BJ (cell line): ENCODE data around the gene NLRC3. TPM values are rescaled to one million over a fixed set of nuclear protein-coding genes. Genes with fewer than 3 reads are reported as not detected.

Experiments
- CTCF ChIA-PET: fragments of 350-600 bp; formaldehyde crosslinking; extraction: SDS; loops from one replicate; lab custom pipeline; 2021; ENCODE audit warnings: antibody characterized with exemption, inconsistent platforms; lab: Yijun Ruan, JAX
- POLR2A ChIA-PET: fragments of 300-600 bp; sonication (Branson Sonifier 250); formaldehyde crosslinking; extraction: SDS; loops from one replicate; lab custom pipeline; 2021; ENCODE audit warnings: antibody characterized with exemption; lab: Charles Lee
- DNase-seq: peaks from one replicate; pipeline ENCODE4 v3.0.0-alpha.2; 2011; ENCODE audit warnings: low read depth
- H3K27me3 ChIP-seq: 2 replicates; pipeline ENCODE4 v1.6.0; 2011; ENCODE audit warnings: low read length; ENCODE audit not compliant: control insufficient read depth, insufficient read depth
- H3K36me3 ChIP-seq: 2 replicates; pipeline ENCODE4 v1.5.1; 2011; ENCODE audit warnings: low read length; ENCODE audit not compliant: control insufficient read depth, insufficient read depth
- H3K4me3 ChIP-seq: 2 replicates; pipeline ENCODE4 v1.5.1; 2011; ENCODE audit warnings: low read depth, mild to moderate bottlenecking, control low read depth, low read length
- CTCF ChIP-seq: IDR thresholded peaks from 2 replicates; pipeline ENCODE4 v1.5.1; 2011; ENCODE audit warnings: low read depth, mild to moderate bottlenecking, control low read depth, inconsistent platforms, low read length, moderate library complexity; ENCODE audit not compliant: insufficient read depth
- polyA plus RNA-seq: library from polyadenylated mRNA; depleted of rRNA; stranded (reverse); fragments of >200 nt; gene quantifications from 2 replicates; pipeline ENCODE4 v1.2.3, GENCODE V29; 2011

The NLRC3 gene
- polyA plus RNA-seq, 1 experiment = not detected

DNA sequence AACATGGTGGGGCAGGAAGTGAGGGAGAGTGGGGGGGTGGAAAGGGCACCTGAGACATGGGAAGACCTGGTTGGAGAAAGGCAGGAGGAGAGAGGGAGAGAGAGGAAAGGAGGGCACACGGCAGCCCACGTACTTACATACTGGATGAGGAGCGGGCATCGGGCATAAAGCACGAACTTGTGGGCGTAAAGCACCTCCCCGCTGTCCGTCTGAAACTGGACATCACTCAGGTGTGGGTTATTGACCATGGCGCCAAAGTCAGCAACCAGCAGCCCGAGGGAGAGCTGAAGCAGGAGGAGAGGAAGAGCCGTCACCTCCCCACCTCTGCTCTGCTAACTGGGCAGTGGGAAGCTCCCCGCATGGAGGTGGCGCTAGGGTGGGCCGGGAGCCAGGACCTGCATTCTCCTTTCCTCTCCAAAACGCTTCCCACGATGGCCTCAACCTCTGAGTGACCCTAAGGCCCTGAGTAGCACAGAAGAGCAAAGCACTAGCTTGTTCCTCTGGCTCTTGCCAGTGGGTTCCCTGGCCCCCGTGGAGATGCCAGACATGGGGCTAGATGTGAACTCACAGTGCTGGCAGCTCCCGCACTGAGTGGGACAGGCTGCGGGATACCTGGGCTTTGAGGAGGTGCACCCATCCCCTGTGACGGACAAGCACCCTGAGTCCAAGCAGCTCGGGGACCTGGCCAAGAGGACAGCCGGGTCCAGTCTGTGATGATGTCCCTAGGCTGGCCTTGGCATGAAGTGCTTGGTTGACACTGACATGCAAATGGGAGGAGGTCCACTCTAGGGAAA, 17.3 kb upstream of the NLRC3 start:
- no peak for TF ChIP-seq CTCF
- CTCF ChIA-PET = interaction anchor here (0.8 kb wide), 1 partner anchor 96 kb away, joined by 3 read pairs; no protein-coding TSS in a partner anchor
- peaks cover 1% of the 10 kb centered on the region; the same call in 1 of the 2 replicates for H3K36me3 ChIP-seq
- no peak for DNase-seq
- H3K4me3 ChIP-seq = no peak overlapping the region
- no peaks in the 10 kb centered on the region for H3K27me3 ChIP-seq
- POLR2A ChIA-PET = no interaction called here

DNA sequence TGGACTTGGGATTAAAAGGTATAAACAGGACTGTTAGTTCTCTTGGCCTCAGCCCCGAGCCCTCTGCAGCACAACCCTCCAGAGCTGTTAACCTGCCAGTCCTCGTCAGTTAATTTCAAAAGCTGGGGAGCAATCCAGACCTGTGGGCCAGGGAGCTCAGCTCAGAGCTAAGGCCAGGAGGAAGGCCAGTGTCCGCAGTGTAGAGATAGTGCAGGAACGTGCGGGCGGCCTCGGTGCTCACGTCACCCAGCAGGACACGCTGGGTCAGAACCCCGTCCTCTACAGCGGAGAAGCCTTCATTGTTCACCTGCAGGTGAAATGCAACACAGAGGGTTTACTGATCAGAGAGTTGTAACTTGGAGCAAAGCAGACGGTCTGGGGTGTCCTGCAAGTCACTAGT, 15.4 kb upstream of the NLRC3 start:
- no peak for DNase-seq
- no peak for TF ChIP-seq CTCF
- Histone ChIP-seq H3K27me3 (no peaks in the 10 kb centered on the region), H3K4me3 (no peak overlapping the region), H3K36me3 (0 out of 2 replicates have a peak, but pooled peaks cover 1% of the 10 kb centered on the region)
- POLR2A ChIA-PET = no interaction called here
- CTCF ChIA-PET = interaction anchor here (1.1 kb wide), 1 partner anchor 8 kb away, joined by 3 read pairs; no protein-coding TSS in a partner anchor

- ChIA-PET CTCF (interaction anchor here (1.1 kb wide), 1 partner anchor 9 kb away, joined by 3 read pairs; no protein-coding TSS in a partner anchor), POLR2A (no interaction called here)
- Histone ChIP-seq H3K36me3 (0 out of 2 replicates have a peak, but pooled peaks cover 1% of the 10 kb centered on the region), H3K27me3 (no peaks in the 10 kb centered on the region), H3K4me3 (no peak overlapping the region)
- DNase-seq = no peak
- no peak for TF ChIP-seq CTCF
Observed at GRCh38 chr16:3591991-3592390, 14.8 kb upstream of the NLRC3 start.

DNA sequence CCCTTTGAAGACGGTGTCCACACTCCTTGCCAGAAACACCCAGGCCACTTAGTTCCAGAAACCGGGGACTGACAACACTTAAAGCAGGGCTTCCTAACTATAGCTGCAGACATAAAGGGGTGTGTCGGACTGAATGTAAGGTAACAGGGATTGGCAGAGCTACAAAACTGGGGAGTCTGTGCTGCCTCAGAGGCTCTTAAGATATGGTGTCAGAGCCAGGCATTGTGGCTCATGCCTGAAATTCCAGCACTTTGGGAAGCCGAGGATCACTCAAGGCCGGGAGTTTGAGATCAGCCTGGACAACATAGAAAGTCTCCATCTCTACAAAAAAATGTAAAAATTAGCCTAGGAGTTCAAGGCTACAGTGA, 14.2 kb upstream of the NLRC3 start:
- ChIA-PET CTCF (interaction anchor here (1.1 kb wide), 1 partner anchor 9 kb away, joined by 3 read pairs; no protein-coding TSS in a partner anchor), POLR2A (no interaction called here)
- TF ChIP-seq CTCF = no peak

GRCh38 chr16:3590736-3591435, 13.7 kb upstream of the NLRC3 start:
- ChIA-PET POLR2A (no interaction called here), CTCF (no interaction called here)
- H3K36me3 ChIP-seq = 0 out of 2 replicates have a peak, but pooled peaks cover 1% of the 10 kb centered on the region
- H3K27me3 ChIP-seq = no peaks in the 10 kb centered on the region
- no peak overlapping the region for H3K4me3 ChIP-seq
- no peak for DNase-seq
- TF ChIP-seq CTCF = no peak

More for the DNA sequence above, 14.2 kb upstream of the NLRC3 start:
- Histone ChIP-seq H3K4me3 (no peak overlapping the region), H3K36me3 (0 out of 2 replicates have a peak, but pooled peaks cover 1% of the 10 kb centered on the region), H3K27me3 (no peaks in the 10 kb centered on the region)
- no peak for DNase-seq
